GM12878 (cell line): ENCODE data around the gene PIP5KL1. TPM values are rescaled to one million over a fixed set of nuclear protein-coding genes. Genes with fewer than 3 reads are reported as not detected.
A peak's percentile ranks its signal among the peaks of the same experiment; 100 is the strongest.

Experiments used
- ATAC-seq: fragments of 200-7000 bp; cut with Tn5 transposase; 3 replicates; pipeline ENCODE4 v1.9.1; 2020; ENCODE audit warnings: mild to moderate bottlenecking, moderate library complexity
- BruUV-seq: library from RNA; stranded (reverse); fragments of 400-500 nt; replicated peaks from 2 replicates; lab custom pipeline; 2021; lab: Mats Ljungman, UMichigan
- CTCF ChIA-PET: fragments of 300-600 bp; sonication (Branson Sonifier 250); formaldehyde crosslinking; extraction: SDS; loops from one replicate; lab custom pipeline; 2021; ENCODE audit warnings: inconsistent platforms; lab: Yijun Ruan, JAX
- POLR2A ChIA-PET: fragments of 350-600 bp; formaldehyde crosslinking; extraction: SDS; loops from one replicate; lab custom pipeline; 2021; ENCODE audit warnings: inconsistent platforms; lab: Charles Lee
- RAD21 ChIA-PET: fragments of 300-600 bp; sonication (Branson Sonifier 250); formaldehyde crosslinking; loops from one replicate; lab custom pipeline; 2023; ENCODE audit warnings: antibody characterized with exemption; ENCODE audit not compliant: unreplicated experiment; lab: Charles Lee
- SMC1A ChIA-PET: fragments of 300-600 bp; sonication (Branson Sonifier 250); formaldehyde crosslinking; loops from one replicate; lab custom pipeline; 2023; ENCODE audit not compliant: unreplicated experiment, uncharacterized antibody; lab: Charles Lee
- DNase-seq: peaks from one replicate; pipeline ENCODE4 v3.0.0-alpha.2; 2011; ENCODE audit warnings: low read depth, low spot score
- FAIRE-seq: peaks from 3 replicates; lab custom pipeline; 2011; peaks lifted over from hg19 to GRCh38; lab: Jason Lieb, UNC
- H2AFZ ChIP-seq: 2 replicates; pipeline ENCODE4 v1.6.0; 2011; ENCODE audit warnings: low read depth, low read length, control low read depth; ENCODE audit not compliant: control insufficient read depth
- H3K27ac ChIP-seq: 2 replicates; pipeline ENCODE4 v1.5.1; 2011; ENCODE audit warnings: control low read depth; ENCODE audit not compliant: control insufficient read depth, insufficient read depth
- H3K27me3 ChIP-seq, 2 experiments: replicated peaks in 1 of 2; 2 replicates each; pipeline versions ENCODE4 v1.6.0 to v1.6.1; 2011; ENCODE audit warnings: low read length in 1 of 2; ENCODE audit not compliant: control insufficient read depth in 2 of 2, insufficient read depth in 2 of 2
- H3K36me3 ChIP-seq, 2 experiments: 2 replicates each; pipeline ENCODE4 v1.5.1; 2011; ENCODE audit warnings: low read length in 1 of 2; ENCODE audit not compliant: control insufficient read depth in 2 of 2, insufficient read depth in 2 of 2
- H3K4me1 ChIP-seq: 2 replicates; pipeline ENCODE4 v1.6.1; 2011; ENCODE audit warnings: mild to moderate bottlenecking, low read length, moderate library complexity, mixed read lengths; ENCODE audit not compliant: control insufficient read depth, insufficient read depth
- H3K4me2 ChIP-seq: 2 replicates; pipeline ENCODE4 v1.6.0; 2011; ENCODE audit warnings: control low read depth; ENCODE audit not compliant: control insufficient read depth, insufficient read depth
- H3K4me3 ChIP-seq: fragments of 200-600 bp; sonication (generic); 2 replicates; pipeline ENCODE4 v1.5.1; 2016
- H3K79me2 ChIP-seq: 2 replicates; pipeline ENCODE4 v1.6.0; 2011; ENCODE audit warnings: low read length; ENCODE audit not compliant: control insufficient read depth, insufficient read depth
- H3K9ac ChIP-seq: 2 replicates; pipeline ENCODE4 v1.8.0; 2011; ENCODE audit warnings: low read length, control low read depth, mixed read lengths; ENCODE audit not compliant: control insufficient read depth, insufficient read depth
- H3K9me3 ChIP-seq: replicated peaks from 3 replicates; pipeline ENCODE4 v1.5.1; 2011; ENCODE audit warnings: mild to moderate bottlenecking, low read length; ENCODE audit not compliant: control insufficient read depth, insufficient read depth
- H4K20me1 ChIP-seq: 2 replicates; pipeline ENCODE4 v1.6.0; 2011; ENCODE audit not compliant: control insufficient read depth, insufficient read depth
- FOS ChIP-seq: IDR thresholded peaks from 3 replicates; pipeline ENCODE4 v1.6.1; 2011; ENCODE audit warnings: borderline replicate concordance; ENCODE audit not compliant: insufficient read length; ENCODE audit errors: extremely low read depth
- HDAC2 ChIP-seq: fragments of 200-600 bp; sonication (generic); IDR thresholded peaks from 2 replicates; pipeline ENCODE4 v1.6.1; 2017
- MTA3 ChIP-seq: IDR thresholded peaks from 2 replicates; pipeline ENCODE4 v1.6.1; 2012; ENCODE audit warnings: low read length, inconsistent platforms, borderline replicate concordance
- NR2C1 ChIP-seq: fragments of 450-650 bp; IDR thresholded peaks from 2 replicates; pipeline ENCODE4 v1.6.1; 2017; ENCODE audit warnings: antibody characterized with exemption, mild to moderate bottlenecking, moderate library complexity
- POLR2A ChIP-seq: IDR thresholded peaks from 2 replicates; pipeline ENCODE4 v1.6.1; 2011; ENCODE audit warnings: low read depth, mild to moderate bottlenecking, low read length
- SMAD5 ChIP-seq: IDR thresholded peaks from 2 replicates; pipeline ENCODE4 v1.6.1; 2016; ENCODE audit warnings: antibody characterized with exemption, low read depth
- ZNF217 ChIP-seq: fragments of 450-650 bp; IDR thresholded peaks from 2 replicates; pipeline ENCODE4 v1.6.1; 2017; ENCODE audit warnings: antibody characterized with exemption, mild to moderate bottlenecking
- WGBS: methylation state at CpG from one replicate; pipeline ENCODE4 v1.1.6; 2016; ENCODE audit warnings: low lambda C conversion rate; ENCODE audit not compliant: insufficient replicate concordance, insufficient coverage; ENCODE audit errors: missing lambda C conversion rate; 5-methylcytosine and 5-hydroxymethylcytosine counted together
- in situ Hi-C: fragments of 300-500 bp; cut with MboI; formaldehyde crosslinking; loops from 9 replicates; pipeline ENCODE4 v1.14.3; 2018; ENCODE audit warnings: mixed read lengths
- intact Hi-C: fragments of 100-400 bp; cut with micrococcal nuclease; formaldehyde crosslinking; loops from one replicate; pipeline ENCODE4 v1.14.2; 2022; ENCODE audit not compliant: unreplicated experiment
- polyA plus RNA-seq, 11 experiments: library from polyadenylated mRNA; depleted of rRNA in 4 of 11; unstranded in 6 of 11; stranded (reverse) in 5 of 11; fragments of >200 nt; fragmentation: Nextera tagmentation in 4 of 11; fragmentation: Illumina TruSeq in 1 of 11; extraction: Ambion mirVana in 4 of 11; extraction: Trizol in 1 of 11; gene quantifications; 1 replicate in 1 of 11; 2 replicates in 10 of 11; pipeline versions ENCODE4 v1.2.1 to v1.2.3, GENCODE V29; 2011 to 2016; ENCODE audit warnings: inconsistent platforms in 2 of 11, missing spikeins in 2 of 11, low read depth in 1 of 11
- total RNA-seq, 4 experiments: library from RNA; depleted of rRNA in 3 of 4; stranded (reverse); fragments of >200 nt in 3 of 4; fragmentation: Illumina TruSeq in 1 of 4; extraction: Trizol in 1 of 4; gene quantifications; 2 replicates each; pipeline versions ENCODE4 v1.2.1 to v1.2.3, GENCODE V29; 2013 to 2021
- TF ChIP-seq, protein P1 (sequence below): IDR thresholded peaks from 2 replicates; pipeline ENCODE4 v1.6.1; 2012; ENCODE audit warnings: improper control_type of control experiment, low read depth, low read length; ENCODE audit not compliant: insufficient replicate concordance
- TF ChIP-seq, protein P2 (sequence below): fragments of 450-650 bp; IDR thresholded peaks from 2 replicates; pipeline ENCODE4 v1.6.1; 2018; ENCODE audit warnings: borderline replicate concordance, mild to moderate bottlenecking; ENCODE audit not compliant: partially characterized antibody

The PIP5KL1 gene
- total and polyA plus RNA-seq, 10 of the 15 experiments (the other 5 are each of a cell fraction or from before 2014, with no cell fraction given) = 0.04 to 0.67 (median 0.43) TPM; not detected in 2

DNA sequence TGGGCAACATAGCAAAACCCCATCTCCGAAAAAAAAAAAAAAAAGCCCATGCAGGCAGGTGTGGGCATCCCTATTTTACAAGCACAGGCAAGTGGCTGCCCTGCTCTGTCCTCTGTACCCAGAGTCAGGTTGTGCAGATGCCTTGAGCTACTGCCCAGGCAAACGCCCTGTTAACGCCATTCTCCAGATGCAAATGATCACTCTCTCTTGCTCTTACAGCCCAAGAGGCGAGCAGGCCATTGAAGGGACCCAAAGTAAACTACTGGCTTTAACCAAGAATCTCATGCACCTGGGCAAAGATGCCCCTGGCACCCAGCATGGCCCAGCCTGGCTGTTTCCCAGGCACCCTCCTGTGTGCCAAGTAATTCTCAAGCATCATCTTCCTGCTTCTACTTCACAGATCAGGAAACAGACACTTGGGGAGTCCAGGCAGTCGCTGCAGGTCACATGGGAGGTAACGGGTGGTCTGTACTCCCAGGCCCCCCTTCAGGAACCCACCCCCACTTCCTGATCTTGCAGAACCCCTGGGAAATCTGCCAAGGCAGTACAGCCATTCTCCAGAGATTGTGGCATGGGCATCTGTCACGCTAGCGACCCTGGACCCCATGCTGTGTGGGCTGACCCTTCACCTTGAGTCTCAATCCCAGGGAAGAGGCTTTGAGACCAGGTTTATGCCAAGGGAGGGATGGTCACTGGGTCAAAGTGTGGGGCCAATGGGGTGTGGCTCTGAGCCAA is 36.0 kb upstream of the PIP5KL1 start:
- ChIA-PET RAD21 (no interaction called here), SMC1A (no interaction called here), POLR2A (interaction anchor here (0.6 kb wide), 1 partner anchor 64 kb away, joined by 3 read pairs; no protein-coding TSS in a partner anchor), CTCF (interaction anchor here (1.7 kb wide), 1 partner anchor 12 kb away, joined by 5 read pairs; no protein-coding TSS in a partner anchor)
- DNase-seq (no peak), FAIRE-seq (no peak), ATAC-seq (no peak)
- Histone ChIP-seq H3K9ac (no peak overlapping the region), H2AFZ (no peak overlapping the region), H3K4me1 (peaks cover 41% of the 10 kb centered on the region), H3K4me3 (no peak overlapping the region), H3K79me2 (peaks cover 21% of the 10 kb centered on the region), H4K20me1 (peaks cover 10% of the 10 kb centered on the region), H3K36me3 (peaks cover 0 to 2% of the 10 kb centered on the region in 2 experiments; a peak in 3 of 4 replicates), H3K27me3 (no peaks in the 10 kb centered on the region), H3K9me3 (no peaks in the 10 kb centered on the region), H3K27ac (no peak overlapping the region), H3K4me2 (no peak overlapping the region)
- intact Hi-C loops = no loop called here
- 78% methylated on average over 7 of the region's 8 CpGs for WGBS
- no TSS peak for BruUV-seq
- in situ Hi-C loops = loop anchor here (10.0 kb wide), 1 partner anchor 68 kb away; no protein-coding TSS in a partner anchor
- no peak for TF ChIP-seq ZNF217
- peak; percentile 9; the same call in 1 of the 2 replicates for TF ChIP-seq POLR2A
- TF ChIP-seq SMAD5 = no peak
- TF ChIP-seq FOS = no peak

GRCh38 chr9:127965953-127966352 is 35.4 kb upstream of the PIP5KL1 start:
- Histone ChIP-seq H3K4me2 (no peak overlapping the region), H3K36me3 (peaks cover 0 to 2% of the 10 kb centered on the region in 2 experiments; a peak in 3 of 4 replicates), H3K9me3 (no peaks in the 10 kb centered on the region), H3K9ac (no peak overlapping the region), H3K27me3 (no peaks in the 10 kb centered on the region), H3K4me1 (peaks cover 35% of the 10 kb centered on the region), H3K79me2 (peaks cover 18% of the 10 kb centered on the region), H4K20me1 (peaks cover 10% of the 10 kb centered on the region), H2AFZ (no peak overlapping the region), H3K4me3 (no peak overlapping the region), H3K27ac (no peak overlapping the region)
- no TSS peak for BruUV-seq
- ChIA-PET SMC1A (no interaction called here), CTCF (no interaction called here), RAD21 (no interaction called here), POLR2A (interaction anchor here (0.6 kb wide), 1 partner anchor 64 kb away, joined by 3 read pairs; no protein-coding TSS in a partner anchor)
- in situ Hi-C loops (loop anchor here (10.0 kb wide), 1 partner anchor 69 kb away; no protein-coding TSS in a partner anchor), intact Hi-C loops (no loop called here)
- no peak for FAIRE-seq
- no peak for ATAC-seq
- 92% methylated on average over 6 of the region's 6 CpGs for WGBS
- DNase-seq = no peak
- TF ChIP-seq NR2C1 (no peak), MTA3 (no peak), HDAC2 (no peak)
- TF ChIP-seq, protein P1, sequence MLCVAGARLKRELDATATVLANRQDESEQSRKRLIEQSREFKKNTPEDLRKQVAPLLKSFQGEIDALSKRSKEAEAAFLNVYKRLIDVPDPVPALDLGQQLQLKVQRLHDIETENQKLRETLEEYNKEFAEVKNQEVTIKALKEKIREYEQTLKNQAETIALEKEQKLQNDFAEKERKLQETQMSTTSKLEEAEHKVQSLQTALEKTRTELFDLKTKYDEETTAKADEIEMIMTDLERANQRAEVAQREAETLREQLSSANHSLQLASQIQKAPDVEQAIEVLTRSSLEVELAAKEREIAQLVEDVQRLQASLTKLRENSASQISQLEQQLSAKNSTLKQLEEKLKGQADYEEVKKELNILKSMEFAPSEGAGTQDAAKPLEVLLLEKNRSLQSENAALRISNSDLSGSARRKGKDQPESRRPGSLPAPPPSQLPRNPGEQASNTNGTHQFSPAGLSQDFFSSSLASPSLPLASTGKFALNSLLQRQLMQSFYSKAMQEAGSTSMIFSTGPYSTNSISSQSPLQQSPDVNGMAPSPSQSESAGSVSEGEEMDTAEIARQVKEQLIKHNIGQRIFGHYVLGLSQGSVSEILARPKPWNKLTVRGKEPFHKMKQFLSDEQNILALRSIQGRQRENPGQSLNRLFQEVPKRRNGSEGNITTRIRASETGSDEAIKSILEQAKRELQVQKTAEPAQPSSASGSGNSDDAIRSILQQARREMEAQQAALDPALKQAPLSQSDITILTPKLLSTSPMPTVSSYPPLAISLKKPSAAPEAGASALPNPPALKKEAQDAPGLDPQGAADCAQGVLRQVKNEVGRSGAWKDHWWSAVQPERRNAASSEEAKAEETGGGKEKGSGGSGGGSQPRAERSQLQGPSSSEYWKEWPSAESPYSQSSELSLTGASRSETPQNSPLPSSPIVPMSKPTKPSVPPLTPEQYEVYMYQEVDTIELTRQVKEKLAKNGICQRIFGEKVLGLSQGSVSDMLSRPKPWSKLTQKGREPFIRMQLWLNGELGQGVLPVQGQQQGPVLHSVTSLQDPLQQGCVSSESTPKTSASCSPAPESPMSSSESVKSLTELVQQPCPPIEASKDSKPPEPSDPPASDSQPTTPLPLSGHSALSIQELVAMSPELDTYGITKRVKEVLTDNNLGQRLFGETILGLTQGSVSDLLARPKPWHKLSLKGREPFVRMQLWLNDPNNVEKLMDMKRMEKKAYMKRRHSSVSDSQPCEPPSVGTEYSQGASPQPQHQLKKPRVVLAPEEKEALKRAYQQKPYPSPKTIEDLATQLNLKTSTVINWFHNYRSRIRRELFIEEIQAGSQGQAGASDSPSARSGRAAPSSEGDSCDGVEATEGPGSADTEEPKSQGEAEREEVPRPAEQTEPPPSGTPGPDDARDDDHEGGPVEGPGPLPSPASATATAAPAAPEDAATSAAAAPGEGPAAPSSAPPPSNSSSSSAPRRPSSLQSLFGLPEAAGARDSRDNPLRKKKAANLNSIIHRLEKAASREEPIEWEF = no peak
- TF ChIP-seq, protein P2, sequence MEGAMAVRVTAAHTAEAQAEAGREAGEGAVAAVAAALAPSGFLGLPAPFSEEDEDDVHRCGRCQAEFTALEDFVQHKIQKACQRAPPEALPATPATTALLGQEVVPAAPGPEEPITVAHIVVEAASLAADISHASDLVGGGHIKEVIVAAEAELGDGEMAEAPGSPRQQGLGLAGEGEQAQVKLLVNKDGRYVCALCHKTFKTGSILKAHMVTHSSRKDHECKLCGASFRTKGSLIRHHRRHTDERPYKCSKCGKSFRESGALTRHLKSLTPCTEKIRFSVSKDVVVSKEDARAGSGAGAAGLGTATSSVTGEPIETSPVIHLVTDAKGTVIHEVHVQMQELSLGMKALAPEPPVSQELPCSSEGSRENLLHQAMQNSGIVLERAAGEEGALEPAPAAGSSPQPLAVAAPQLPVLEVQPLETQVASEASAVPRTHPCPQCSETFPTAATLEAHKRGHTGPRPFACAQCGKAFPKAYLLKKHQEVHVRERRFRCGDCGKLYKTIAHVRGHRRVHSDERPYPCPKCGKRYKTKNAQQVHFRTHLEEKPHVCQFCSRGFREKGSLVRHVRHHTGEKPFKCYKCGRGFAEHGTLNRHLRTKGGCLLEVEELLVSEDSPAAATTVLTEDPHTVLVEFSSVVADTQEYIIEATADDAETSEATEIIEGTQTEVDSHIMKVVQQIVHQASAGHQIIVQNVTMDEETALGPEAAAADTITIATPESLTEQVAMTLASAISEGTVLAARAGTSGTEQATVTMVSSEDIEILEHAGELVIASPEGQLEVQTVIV = no peak
